Dermis blood vessel endothelial cell (primary cell): ENCODE measurements around the gene FBXW10. TPM values are rescaled to one million over a fixed set of nuclear protein-coding genes. Genes with fewer than 3 reads are reported as not detected.

Experiments
- total RNA-seq: library from RNA; depleted of rRNA; stranded (reverse); fragments of >200 nt; gene quantifications from 2 replicates; pipeline ENCODE4 v1.2.3, GENCODE V29; 2014

The FBXW10 gene
- total RNA-seq, 1 donor from 2014 or later: not detected

Other genes starting within 250 kb of the FBXW10 start
- not detected in 2 replicates for gene TBC1D28, start 99.7 kb upstream of the FBXW10 start, total RNA-seq
- 3.0 and 4.1 TPM in 2 replicates for gene FOXO3B, start 61.7 kb upstream of the FBXW10 start, total RNA-seq
- gene TVP23B, start 37.1 kb downstream of the FBXW10 start, total RNA-seq: 44.9 and 65.5 TPM in 2 replicates
- gene PRPSAP2, start 114.1 kb downstream of the FBXW10 start, total RNA-seq: 50.4 and 51.9 TPM in 2 replicates
- gene SLC5A10, start 208.1 kb downstream of the FBXW10 start, total RNA-seq: not detected in 2 replicates